Stimulated activated CD4-positive, alpha-beta T cell treated with anti-CD3 and anti-CD28 coated beads, Interleukin-2, amount 100 ng/mL, for 4 hours (primary cell): ENCODE data around the gene MED22.
"Not testable (repeated sequence)": the region's sequence is repeated elsewhere in the genome, so short reads cannot be mapped to it uniquely, and the experiment has no call there.

Experiments used
- DNase-seq: peaks from one replicate; pipeline ENCODE4 v3.0.0-alpha.2; 2020; ENCODE audit warnings: low read depth

MED22 gene

DNA sequence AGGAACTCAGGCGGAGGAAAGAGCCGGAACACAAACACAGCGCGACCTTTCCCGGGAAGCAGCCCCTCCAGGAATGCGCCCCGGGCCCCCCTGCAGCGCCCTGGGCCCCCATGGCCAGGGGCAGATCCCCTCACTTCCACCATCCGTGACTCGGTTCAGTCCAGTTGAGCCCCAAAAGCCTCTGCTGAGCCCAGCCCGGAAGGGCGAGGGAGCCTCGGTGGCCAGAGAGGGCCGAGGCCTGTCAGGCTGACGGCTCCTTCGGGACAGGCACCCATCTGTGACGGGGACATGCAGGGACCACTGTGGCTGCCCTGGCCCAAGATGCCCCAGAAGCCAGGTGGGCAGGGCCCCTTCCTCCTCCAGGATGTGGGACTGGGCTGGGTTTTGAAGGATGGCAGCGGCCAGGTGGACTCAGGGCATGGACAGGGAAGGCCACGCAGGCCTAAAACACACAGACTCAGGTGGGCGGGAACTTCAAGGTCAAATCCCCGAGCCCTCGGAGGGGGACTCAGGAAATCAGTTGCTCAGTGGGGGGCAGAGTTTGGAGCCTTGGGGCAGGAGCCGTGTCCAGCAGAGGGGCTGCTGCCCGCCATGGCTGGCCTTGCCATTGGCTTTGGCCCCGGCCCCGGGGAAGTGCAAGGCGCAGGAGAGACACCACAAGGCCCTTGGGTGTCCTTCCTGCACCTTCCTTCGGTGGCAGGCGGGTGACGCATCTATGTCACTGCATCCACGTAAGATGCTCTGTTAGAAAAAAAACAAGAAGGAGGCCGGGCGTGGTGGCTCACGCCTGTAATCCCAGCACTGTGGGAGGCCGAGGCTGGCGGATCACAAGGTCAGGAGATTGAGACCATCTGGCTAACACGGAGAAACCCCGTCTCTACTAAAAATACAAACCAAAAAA, 43.2 kb downstream of the MED22 start:
- no peak for DNase-seq

DNA sequence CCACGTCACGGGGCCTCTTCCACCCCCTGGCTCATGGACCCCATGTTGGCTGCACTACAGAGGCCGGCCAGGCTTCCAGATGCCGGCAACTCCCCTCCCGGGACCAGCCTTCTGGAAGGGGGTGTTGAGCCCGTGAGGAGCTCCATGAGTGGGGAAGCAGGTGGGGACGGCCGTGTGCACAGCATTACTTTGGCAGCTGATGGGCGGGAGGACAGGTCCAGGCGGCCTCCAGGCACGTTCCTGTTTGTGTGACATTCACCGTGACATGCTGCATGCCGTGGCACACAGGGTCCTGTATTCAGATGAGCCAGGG, 43.8 kb downstream of the MED22 start:
- no peak for DNase-seq

DNA sequence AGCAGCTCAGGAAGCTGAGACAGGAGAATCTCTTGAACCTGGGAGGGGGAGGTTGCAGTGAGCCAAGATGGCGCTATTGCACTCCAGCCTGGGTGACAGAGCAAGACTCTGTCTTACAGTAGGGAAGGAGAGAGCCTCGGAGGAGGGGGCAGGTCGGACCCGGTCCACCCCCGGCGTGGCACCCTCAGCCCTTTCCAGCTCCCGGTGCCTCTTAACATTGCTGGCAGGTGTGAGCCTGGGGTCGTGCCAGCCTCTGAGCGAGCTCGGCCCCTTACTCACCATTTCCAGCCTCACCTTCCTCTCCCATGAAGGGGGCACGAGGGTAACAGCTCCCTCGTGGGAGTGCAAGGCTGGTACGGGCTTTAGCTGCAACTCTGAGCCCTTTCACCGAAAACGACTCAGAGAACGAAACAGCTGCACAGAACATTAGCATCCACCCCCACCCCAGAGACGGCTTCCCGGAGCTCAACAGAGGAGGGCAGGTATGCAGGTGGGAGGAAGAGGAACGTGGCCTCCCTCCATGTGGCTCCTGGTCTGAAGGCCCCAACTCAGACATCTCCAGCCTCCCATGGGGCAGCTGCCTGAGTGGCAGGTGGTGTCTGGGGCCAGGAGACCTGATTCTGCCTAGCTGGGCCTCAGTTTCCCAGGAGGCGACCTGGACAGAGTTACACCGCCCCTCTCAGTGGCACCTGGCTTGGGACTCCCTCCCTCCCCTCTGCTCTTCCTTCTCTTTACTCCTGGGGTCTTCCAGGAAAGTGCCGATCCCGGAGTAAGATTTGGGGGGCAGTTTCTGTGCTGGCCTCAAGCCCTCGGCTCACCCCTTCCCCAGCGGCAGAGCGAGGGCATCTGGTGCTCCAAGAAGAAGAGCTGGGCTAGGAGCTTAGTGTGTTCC, 44.4 kb downstream of the MED22 start:
- no peak for DNase-seq

DNA sequence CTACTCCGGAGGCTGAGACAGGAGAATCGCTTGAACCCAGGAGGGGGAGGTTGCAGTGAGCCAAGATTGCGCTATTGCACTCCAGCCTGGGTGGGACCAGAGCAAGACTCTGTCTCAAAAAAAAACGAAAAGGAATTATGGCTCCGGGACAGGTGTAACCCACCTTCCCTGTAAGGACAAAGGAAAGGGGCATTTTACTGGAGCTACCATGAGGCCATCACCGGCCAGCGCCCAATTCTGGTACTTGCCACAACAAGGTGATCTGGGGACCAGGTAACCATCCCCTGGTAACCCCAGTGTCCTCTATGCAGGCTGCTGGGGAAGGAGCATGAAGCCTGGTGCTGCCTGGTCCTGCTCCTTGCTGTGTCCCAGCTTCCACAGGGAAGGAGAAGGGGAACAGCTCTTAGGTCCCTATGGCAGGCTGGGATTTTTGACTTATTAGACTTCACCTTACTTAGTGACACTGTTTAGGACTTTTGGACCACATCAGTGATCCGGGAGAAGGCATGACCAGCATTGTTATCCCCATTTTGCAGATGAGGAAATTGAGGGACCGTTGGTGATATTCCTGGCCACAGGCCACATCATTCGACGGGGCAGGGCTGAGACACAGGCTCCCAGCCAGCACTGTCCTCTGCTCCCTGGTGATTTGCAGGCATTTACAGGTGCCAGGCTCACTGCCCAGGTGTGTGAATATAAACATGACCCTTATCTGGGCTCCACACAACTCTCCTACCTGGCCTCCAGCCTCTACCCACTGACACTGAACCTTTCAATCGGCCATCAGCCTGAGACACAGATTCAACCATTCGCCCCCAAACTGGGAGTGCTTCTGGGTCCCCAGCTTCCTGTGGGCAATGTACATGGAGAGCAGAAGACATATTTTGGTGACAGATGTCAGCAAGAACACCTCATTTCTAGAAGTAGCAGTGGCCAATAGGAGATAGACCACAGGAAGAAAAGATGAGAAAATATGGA, 46.4 kb downstream of the MED22 start:
- DNase-seq: no peak

DNA sequence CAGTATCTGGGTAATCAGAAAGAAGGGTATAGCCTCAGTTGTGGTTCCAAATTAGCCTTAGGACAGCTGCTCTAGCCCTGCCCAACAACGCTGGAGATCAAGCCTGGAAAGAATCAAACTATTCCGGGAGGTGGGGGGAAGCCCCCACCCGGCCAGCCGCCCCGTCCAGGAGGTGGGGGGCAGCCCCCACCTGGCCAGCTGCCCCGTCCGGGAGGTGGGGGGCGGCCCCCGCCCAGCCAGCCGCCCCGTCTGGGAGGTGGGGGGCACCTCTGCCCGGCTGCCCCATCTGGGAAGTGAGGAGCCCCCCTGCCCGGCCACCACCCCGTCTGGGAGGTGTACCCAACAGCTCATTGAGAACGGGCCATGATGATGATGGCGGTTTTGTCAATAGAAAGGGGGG, 47.9 kb downstream of the MED22 start:
- not testable (repeated sequence) for DNase-seq

DNA sequence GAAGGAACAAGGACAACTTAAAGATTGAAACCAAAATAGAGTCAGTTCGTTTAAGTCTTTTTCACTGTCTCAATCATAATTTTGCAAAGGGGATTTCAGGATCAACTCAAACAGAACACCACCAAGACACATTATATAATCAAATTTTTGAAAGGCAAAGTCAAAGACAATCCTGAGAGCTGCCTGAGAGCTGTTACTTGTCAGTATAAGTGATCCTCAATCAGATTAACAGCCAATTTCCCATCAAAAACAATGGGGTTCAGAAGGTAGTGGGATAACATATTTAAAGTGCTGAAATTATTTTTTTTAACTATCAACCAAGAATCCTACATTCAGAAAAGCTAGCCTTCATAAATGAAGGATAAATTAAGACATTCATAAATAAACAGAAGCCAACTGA, 53.7 kb downstream of the MED22 start:
- DNase-seq: no peak

DNA sequence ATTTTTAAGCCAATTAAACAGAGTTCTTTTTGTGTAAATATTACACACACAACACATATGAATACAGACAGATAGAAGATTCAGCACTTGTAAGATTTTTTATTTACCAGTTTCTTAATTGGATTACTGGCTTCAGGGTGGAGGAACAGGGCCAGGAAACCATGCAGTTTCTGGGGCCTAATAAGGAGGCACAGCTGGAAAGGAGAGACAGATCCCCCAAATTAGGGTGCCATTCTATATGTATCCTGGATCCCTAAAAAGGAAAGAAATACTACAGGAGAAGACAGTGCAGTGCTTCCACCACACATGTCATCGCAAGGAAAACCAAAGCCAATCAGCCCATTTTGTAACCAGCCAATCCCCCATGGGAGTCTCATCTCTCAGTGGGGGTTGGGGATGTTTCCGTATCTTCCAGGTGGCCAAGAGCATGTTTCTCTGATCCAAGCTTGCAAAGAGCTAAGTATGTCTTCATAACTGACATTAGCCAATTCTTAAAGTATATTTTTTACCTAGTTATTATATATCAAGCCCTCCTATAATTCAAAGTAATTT, 57.1 kb downstream of the MED22 start:
- no peak for DNase-seq
